HG03175 (cell line): ENCODE measurements around the gene CANT1.
"Not testable (repeated sequence)": the region's sequence is repeated elsewhere in the genome, so short reads cannot be mapped to it uniquely, and the experiment has no call there.

Experiments used
- ATAC-seq: cut with Tn5 transposase; IDR thresholded peaks from one replicate; pipeline ENCODE4 v1.9.1; 2021; ENCODE audit warnings: mild to moderate bottlenecking, moderate library complexity; ENCODE audit not compliant: unreplicated experiment

CANT1 gene

GRCh38 chr17:79043931-79044320, 34.4 kb upstream of the CANT1 start:
- no peak for ATAC-seq

GRCh38 chr17:79043191-79043930, 33.8 kb upstream of the CANT1 start:
- ATAC-seq = no peak

DNA sequence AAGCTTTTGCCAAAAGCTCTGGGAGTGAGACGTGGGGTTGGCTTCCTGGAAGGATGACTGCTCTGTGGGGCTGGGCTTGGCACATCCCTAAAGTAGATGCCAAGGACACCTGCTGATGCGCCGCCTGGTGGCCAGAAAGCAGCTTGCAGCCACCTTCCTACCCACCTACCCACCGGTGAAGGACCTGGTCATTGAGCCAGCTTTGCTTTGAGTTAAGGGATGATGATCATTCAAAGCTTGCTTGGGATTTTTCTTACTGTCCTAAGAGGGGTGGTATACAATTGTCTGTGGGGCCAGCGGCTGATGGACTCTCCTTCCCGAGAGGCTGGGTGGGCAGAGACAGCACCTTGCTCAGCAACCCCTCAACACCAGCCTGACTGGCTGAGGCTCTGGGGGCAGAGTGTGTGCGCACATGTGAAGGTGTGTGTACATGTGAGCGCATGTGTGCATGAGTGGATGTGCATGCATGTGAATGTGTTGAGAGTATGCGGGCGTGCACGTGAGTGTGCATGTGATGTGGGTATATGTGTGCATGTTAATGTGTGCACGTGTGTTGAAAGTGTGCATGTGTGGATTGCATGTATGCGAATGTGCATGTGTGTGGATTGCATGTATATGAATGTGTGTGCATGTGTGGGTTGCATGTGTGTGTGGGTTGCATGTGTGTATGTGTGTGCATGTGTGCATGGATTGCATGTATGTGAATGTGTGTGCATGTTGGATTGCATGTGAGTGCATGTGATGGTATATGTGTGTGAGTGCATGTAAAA, 33.0 kb upstream of the CANT1 start:
- ATAC-seq = no peak

GRCh38 chr17:79041723-79042420, 32.3 kb upstream of the CANT1 start:
- ATAC-seq = no peak

DNA sequence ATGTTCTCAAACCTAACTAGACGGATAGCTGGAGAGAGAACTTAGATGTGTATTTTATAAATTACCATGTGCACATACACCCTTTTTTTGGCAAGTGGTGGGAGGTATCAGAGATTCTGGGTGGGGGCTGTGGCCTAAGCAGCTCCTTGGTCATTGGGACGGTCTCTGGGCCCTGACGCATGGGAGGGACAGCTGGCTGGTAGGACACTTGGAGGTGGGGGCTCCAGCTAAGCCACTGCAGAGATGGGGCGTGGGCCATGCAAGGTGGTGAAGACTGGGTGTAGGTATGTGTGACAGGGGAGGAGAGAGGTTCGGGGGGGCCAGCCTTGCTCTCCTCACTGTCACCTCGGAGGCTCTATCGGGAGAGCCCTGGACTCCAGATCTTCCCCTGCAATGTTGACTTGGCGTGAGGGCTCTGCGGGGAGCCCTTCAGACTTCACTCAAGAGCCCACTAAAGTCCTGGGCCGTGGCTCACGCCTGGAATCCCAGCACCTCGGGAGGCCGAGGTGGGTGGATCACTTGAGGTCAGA, 31.5 kb upstream of the CANT1 start:
- no peak for ATAC-seq

- no peak for ATAC-seq
These were observed 30.3 kb upstream of the CANT1 start for GRCh38 chr17:79039886-79040285.

DNA sequence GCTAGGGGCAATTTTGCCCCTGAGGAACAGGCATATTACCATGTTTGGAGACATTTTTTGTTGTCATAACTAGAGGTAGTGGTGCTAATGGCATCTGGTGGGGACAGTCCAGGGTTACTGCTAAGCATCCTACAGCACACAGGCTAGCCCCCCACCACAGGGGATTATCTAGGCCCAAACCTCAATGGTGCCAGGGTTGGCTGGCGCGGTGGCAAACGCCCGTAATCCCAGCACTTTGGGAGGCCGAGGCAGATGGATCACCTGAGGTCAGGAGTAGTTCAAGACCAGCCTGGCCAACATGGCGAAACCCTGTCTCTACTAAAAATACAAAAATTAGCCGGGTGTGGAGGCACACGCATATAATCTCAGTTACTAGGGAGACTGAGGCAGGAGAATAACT, 29.6 kb upstream of the CANT1 start:
- ATAC-seq = no peak

DNA sequence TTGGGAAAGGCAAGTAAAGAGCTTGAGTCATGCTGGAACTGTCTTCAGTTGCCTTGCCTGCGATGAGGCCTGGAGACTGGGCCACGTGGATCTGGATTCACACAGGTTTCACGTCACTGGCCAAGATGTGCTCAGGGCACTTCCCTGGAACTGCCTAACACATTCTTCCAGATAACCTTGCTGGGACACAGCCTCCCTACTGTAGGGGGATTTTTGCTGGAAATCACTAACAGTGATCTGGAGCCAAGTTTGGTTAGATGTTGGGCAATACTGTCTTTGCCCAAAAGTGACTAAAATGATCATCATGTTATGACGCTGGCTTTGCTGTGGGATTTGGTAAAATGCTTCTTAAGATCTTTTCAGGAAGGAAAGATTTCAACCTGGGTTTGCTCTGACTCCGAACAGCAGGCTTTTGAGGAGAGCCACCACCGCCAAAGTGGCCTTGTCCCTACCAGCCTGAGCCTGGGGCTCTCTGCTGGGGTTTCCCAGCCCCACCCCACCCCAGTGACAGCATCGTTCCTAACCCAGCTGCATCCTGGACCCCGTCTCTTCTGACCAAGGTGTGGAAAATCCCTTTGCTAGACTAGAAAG, 29.1 kb upstream of the CANT1 start:
- no peak for ATAC-seq

GRCh38 chr17:79036596-79036995, 27.0 kb upstream of the CANT1 start:
- no peak for ATAC-seq

DNA sequence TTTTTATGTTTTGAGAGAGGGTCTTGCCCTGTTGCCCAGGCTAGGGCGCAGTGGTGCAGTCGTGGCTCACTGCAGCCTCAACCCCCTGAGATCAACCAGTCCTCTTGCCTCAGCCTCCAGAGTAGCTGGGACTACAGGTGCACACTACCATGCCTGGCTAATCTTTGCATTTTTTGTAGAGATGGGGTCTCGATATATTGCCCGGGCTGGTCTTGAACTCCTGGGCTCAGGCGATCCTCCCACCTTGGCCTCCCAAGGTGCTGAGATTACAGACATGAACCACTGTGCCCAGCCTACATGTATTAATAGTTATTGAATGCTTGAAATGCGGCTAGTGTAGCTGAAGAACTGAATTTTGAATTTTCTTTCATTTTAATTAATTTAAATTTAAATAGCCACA, 26.6 kb upstream of the CANT1 start:
- ATAC-seq = no peak

GRCh38 chr17:79035686-79036085, 26.1 kb upstream of the CANT1 start:
- no peak for ATAC-seq

GRCh38 chr17:79034931-79035485, 25.4 kb upstream of the CANT1 start:
- no peak for ATAC-seq

GRCh38 chr17:79033741-79034501, 24.4 kb upstream of the CANT1 start:
- no peak for ATAC-seq

GRCh38 chr17:79033046-79033616, 23.6 kb upstream of the CANT1 start:
- ATAC-seq = no peak

DNA sequence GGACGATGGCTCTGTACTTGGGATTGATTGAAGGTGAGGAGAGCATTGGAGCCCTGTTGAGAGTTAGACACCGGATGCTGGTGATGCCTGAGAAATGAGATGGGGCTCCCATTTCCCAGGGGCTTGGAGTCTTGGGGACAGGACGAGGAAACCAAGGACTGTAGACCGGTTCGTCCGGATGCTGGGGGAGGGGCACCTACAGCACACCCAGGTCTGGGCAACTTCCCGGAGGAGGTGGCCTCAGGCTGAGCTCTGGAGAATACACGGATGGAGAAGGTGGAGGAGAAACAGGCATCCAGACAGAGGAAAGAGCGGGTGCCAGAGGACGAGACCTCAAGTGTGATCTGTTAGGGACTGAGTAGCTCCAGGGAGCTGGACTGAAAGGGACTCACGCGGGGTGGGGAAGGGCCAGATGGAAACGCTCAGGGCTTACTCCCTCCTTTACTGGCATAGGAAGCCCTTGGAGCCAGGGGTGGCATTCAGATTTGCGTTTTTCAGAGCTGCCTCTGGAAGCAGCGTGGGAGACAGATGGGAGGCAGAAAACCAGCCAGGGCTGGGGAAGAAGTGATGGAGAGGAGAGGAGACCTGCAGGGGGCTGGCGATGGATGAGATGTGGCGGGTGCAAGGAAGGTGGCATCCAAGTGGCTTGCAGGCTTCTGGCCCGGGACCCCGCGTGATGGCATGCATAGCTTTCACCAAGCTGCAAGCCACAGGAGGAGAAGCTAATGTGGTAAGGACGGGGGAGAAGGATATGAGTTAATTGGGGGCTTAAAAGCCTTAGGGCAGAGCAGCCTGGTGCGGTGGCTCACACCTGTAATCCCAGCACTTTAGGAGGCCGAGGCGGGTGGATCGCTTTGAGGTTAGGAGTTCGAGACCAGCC, 22.7 kb upstream of the CANT1 start:
- no peak for ATAC-seq

GRCh38 chr17:79030636-79031035, 21.1 kb upstream of the CANT1 start:
- ATAC-seq = not testable (repeated sequence)

- no peak for ATAC-seq
These were observed 19.9 kb upstream of the CANT1 start for GRCh38 chr17:79029327-79030009.
